ENCODE results near the gene PRG2. TPM values are rescaled to one million over a fixed set of nuclear protein-coding genes. Genes with fewer than 3 reads are reported as not detected.

PRG2 gene
- polyA plus RNA-seq, 3 donors, result 1.1 TPM; not detected in 2

GRCh38 chr11:57343825-57344224 is 46.6 kb downstream of the PRG2 start:
- Histone ChIP-seq H3K9ac (ENCODE audit: insufficient read depth, low read length, poor library complexity, severe bottlenecking) (no peak overlapping the region), H3K79me2 (ENCODE audit: insufficient read depth, low read length) (no peaks in the 10 kb centered on the region), H3K27ac (ENCODE audit: low read depth in 1 of 2, low read length in 2 of 2) (no peak overlapping the region), H3K4me3 (replicated peaks in 1 of 3; ENCODE audit: low read depth in 2 of 3, low read length in 3 of 3) (no peak overlapping the region), H2AFZ (ENCODE audit: insufficient read depth, low read depth, low read length, poor library complexity, severe bottlenecking) (no peak overlapping the region), H4K20me1 (ENCODE audit: insufficient read depth, low read length) (no peaks in the 10 kb centered on the region), H3K4me2 (replicated peaks; ENCODE audit: extremely low read depth, low read length, poor library complexity, severe bottlenecking) (no peak overlapping the region), H3K4me1 (ENCODE audit: control insufficient read depth in 1 of 2, insufficient read depth in 2 of 2, low read length in 2 of 2) (no peaks in the 10 kb centered on the region), H3K9me3 (replicated peaks in 1 of 2; ENCODE audit: control insufficient read depth in 1 of 2, insufficient read depth in 1 of 2, low read length in 2 of 2) (no peaks in the 10 kb centered on the region), H3K36me3 (replicated peaks in 1 of 2; ENCODE audit: control insufficient read depth in 1 of 2, insufficient read depth in 2 of 2, low read length in 2 of 2) (no peaks in the 10 kb centered on the region), H3K27me3 (ENCODE audit: control insufficient read depth in 2 of 2, insufficient read depth in 2 of 2, low read length in 2 of 2) (no peaks in the 10 kb centered on the region)
- no peaks in the 10 kb centered on the region for H3K36me3 Mint-ChIP-seq
- H3K4me1 Mint-ChIP-seq, result peaks cover 3% of the 10 kb centered on the region
- intact Hi-C loops (cut with micrococcal nuclease), result no loop called here
- no peak overlapping the region for H3K27ac Mint-ChIP-seq
- TF ChIP-seq CTCF (IDR thresholded peaks at IDR 0.05), result no peak
- no peaks in the 10 kb centered on the region for H3K9me3 Mint-ChIP-seq
- no peak for DNase-seq
- H3K27me3 Mint-ChIP-seq (ENCODE audit: low read depth in 3 of 3), result peaks cover 4 to 14% (median 11%) of the 10 kb centered on the region in 3 donors
- 68% methylated on average over 3 of the region's 7 CpGs for WGBS (ENCODE audit: insufficient coverage)
- no peak overlapping the region for H3K4me3 Mint-ChIP-seq

- peaks cover 7 to 11% (median 9%) of the 10 kb centered on the region in 3 donors for H3K27me3 Mint-ChIP-seq (ENCODE audit: low read depth in 3 of 3)
- H3K9me3 Mint-ChIP-seq, result peaks cover 0 to 2% (median 0%) of the 10 kb centered on the region in 7 donors
- 100% methylated on average over 8 of the region's 11 CpGs for WGBS (ENCODE audit: insufficient coverage)
- H3K27ac Mint-ChIP-seq, result no peak overlapping the region
- H2AFZ ChIP-seq (ENCODE audit: insufficient read depth, low read depth, low read length, poor library complexity, severe bottlenecking), result no peak overlapping the region
- no peak overlapping the region for H3K4me3 Mint-ChIP-seq
- H3K27me3 ChIP-seq (ENCODE audit: control insufficient read depth in 2 of 2, insufficient read depth in 2 of 2, low read length in 2 of 2), result no peaks in the 10 kb centered on the region
- DNase-seq, result no peak
- H3K36me3 Mint-ChIP-seq, result no peaks in the 10 kb centered on the region
- H3K79me2 ChIP-seq (ENCODE audit: insufficient read depth, low read length), result no peaks in the 10 kb centered on the region
- H3K4me1 ChIP-seq (ENCODE audit: control insufficient read depth in 1 of 2, insufficient read depth in 2 of 2, low read length in 2 of 2), result no peaks in the 10 kb centered on the region
- no peaks in the 10 kb centered on the region for H4K20me1 ChIP-seq (ENCODE audit: insufficient read depth, low read length)
- peaks cover 3% of the 10 kb centered on the region for H3K4me1 Mint-ChIP-seq
- H3K9me3 ChIP-seq (replicated peaks in 1 of 2; ENCODE audit: control insufficient read depth in 1 of 2, insufficient read depth in 1 of 2, low read length in 2 of 2), result no peaks in the 10 kb centered on the region
- intact Hi-C loops (cut with micrococcal nuclease), result no loop called here
- no peak overlapping the region for H3K27ac ChIP-seq (ENCODE audit: low read depth in 1 of 2, low read length in 2 of 2)
- TF ChIP-seq CTCF (IDR thresholded peaks at IDR 0.05), result no peak
- no peaks in the 10 kb centered on the region for H3K36me3 ChIP-seq (replicated peaks in 1 of 2; ENCODE audit: control insufficient read depth in 1 of 2, insufficient read depth in 2 of 2, low read length in 2 of 2)
- H3K9ac ChIP-seq (ENCODE audit: insufficient read depth, low read length, poor library complexity, severe bottlenecking), result no peak overlapping the region
- H3K4me3 ChIP-seq (replicated peaks in 1 of 3; ENCODE audit: low read depth in 2 of 3, low read length in 3 of 3), result no peak overlapping the region
- H3K4me2 ChIP-seq (replicated peaks; ENCODE audit: extremely low read depth, low read length, poor library complexity, severe bottlenecking), result no peak overlapping the region
Measured at GRCh38 chr11:57342702-57343101, 47.7 kb downstream of the PRG2 start.
